Right lobe of liver (tissue), 4 donors: Measurements from ENCODE around the gene KCND3.

Experiments used
- POLR2A ChIP-seq: fragments of 450-650 bp; IDR thresholded peaks from one replicate; pipeline ENCODE4 v1.6.1; 2017; ENCODE audit warnings: antibody characterized with exemption, mild to moderate bottlenecking
- TF ChIP-seq, protein P1 (sequence below), 4 donors: fragments of 200-600 bp in 3 of 4; fragments of 450-650 bp in 1 of 4; IDR thresholded peaks; one replicate each; pipeline versions ENCODE4 v1.5.1 to v1.8.0; 2016 to 2022; ENCODE audit warnings: antibody characterized with exemption in 4 of 4, mild to moderate bottlenecking in 2 of 4
- donor health status: DM: no; HTN: no; CAD: no.
- donor health status: DM: no; HTN: no; CAD: no.
- donor health status: DM: no; HTN: yes; CAD: no.

GRCh38 chr1:112017183-112017582, 27.7 kb upstream of the KCND3 start:
- TF ChIP-seq, protein P1, sequence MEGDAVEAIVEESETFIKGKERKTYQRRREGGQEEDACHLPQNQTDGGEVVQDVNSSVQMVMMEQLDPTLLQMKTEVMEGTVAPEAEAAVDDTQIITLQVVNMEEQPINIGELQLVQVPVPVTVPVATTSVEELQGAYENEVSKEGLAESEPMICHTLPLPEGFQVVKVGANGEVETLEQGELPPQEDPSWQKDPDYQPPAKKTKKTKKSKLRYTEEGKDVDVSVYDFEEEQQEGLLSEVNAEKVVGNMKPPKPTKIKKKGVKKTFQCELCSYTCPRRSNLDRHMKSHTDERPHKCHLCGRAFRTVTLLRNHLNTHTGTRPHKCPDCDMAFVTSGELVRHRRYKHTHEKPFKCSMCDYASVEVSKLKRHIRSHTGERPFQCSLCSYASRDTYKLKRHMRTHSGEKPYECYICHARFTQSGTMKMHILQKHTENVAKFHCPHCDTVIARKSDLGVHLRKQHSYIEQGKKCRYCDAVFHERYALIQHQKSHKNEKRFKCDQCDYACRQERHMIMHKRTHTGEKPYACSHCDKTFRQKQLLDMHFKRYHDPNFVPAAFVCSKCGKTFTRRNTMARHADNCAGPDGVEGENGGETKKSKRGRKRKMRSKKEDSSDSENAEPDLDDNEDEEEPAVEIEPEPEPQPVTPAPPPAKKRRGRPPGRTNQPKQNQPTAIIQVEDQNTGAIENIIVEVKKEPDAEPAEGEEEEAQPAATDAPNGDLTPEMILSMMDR (IDR thresholded peaks at IDR 0.05) = no peak
- TF ChIP-seq POLR2A = no peak
